Subcutaneous adipose tissue (tissue), 4 donors: ENCODE results near the gene ELOVL2. TPM values are rescaled to one million over a fixed set of nuclear protein-coding genes. Genes with fewer than 3 reads are reported as not detected.

ENCODE experiments used
- total RNA-seq, 4 donors: library from RNA; depleted of rRNA; stranded (reverse); fragments of >200 nt; gene quantifications; one replicate each; pipeline ENCODE4 v1.1.0, GENCODE V29; 2016
- TF ChIP-seq, protein P1 (sequence below): fragments of 450-650 bp; IDR thresholded peaks from one replicate; pipeline ENCODE4 v1.5.1; 2016; ENCODE audit warnings: low read depth, mild to moderate bottlenecking, control low read depth, antibody characterized with exemption, moderate library complexity

Gene ELOVL2
- total RNA-seq, 4 donors from 2014 or later, result 0.19 to 1.6 (median 0.44) TPM; not detected in 1

DNA sequence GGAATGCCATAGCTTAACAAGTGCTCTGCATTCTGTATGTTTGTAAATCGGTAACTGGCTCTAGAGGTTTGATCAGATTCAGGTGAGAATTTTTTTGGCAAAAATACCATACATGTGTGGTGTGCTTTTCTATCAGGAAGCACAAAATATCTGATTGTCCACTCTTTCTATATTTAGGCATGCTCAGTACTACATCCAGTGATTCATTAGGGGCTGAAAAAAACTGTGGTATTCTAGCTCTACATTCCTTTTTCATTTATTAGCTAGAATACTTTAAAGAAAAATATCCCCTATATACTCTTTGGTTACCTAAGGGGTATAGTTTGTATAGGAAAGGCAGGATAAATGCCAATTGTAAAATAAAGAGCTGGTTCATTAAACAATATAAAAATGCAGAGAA, 10.6 kb upstream of the ELOVL2 start:
- TF ChIP-seq, protein P1, sequence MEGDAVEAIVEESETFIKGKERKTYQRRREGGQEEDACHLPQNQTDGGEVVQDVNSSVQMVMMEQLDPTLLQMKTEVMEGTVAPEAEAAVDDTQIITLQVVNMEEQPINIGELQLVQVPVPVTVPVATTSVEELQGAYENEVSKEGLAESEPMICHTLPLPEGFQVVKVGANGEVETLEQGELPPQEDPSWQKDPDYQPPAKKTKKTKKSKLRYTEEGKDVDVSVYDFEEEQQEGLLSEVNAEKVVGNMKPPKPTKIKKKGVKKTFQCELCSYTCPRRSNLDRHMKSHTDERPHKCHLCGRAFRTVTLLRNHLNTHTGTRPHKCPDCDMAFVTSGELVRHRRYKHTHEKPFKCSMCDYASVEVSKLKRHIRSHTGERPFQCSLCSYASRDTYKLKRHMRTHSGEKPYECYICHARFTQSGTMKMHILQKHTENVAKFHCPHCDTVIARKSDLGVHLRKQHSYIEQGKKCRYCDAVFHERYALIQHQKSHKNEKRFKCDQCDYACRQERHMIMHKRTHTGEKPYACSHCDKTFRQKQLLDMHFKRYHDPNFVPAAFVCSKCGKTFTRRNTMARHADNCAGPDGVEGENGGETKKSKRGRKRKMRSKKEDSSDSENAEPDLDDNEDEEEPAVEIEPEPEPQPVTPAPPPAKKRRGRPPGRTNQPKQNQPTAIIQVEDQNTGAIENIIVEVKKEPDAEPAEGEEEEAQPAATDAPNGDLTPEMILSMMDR, result no peak

DNA sequence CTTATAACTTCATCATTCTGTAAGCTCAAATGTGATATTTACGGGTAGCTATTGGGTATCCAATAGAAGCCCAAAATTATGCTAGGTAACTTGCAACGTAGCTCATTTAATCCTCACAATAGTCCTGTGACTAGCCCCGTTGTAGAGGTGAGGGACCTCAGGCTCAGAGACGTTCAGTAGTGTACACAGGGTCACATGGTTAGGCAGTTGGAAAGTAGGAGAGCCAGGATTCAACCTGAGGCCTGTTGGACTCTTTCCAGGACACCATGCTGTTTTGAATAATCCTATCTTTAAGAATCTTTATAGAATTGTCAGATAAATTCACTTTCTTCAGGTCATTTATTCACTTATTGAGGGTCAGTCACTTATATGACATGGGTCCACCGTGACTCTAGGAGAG, 9.2 kb upstream of the ELOVL2 start:
- TF ChIP-seq, protein P1, result no peak

DNA sequence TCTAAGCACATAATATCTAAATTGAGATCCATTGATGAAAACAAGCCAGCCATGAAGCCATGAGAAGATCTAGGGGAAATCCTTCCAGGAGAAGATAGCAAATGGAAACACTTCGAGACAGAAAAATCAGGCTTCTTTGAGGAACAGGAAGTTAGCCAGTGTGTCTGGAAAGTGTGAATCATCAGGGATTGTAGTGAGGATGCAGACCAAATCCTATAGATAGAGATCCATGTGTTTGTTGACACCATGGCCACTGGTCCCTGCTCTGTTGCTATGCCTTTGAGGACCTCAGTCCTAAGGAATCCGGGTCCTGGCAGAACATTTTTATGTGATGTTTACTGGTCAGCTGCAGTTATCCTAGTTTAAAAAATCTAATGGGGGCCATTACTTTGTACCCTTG, 6.6 kb upstream of the ELOVL2 start:
- TF ChIP-seq, protein P1, result no peak

DNA sequence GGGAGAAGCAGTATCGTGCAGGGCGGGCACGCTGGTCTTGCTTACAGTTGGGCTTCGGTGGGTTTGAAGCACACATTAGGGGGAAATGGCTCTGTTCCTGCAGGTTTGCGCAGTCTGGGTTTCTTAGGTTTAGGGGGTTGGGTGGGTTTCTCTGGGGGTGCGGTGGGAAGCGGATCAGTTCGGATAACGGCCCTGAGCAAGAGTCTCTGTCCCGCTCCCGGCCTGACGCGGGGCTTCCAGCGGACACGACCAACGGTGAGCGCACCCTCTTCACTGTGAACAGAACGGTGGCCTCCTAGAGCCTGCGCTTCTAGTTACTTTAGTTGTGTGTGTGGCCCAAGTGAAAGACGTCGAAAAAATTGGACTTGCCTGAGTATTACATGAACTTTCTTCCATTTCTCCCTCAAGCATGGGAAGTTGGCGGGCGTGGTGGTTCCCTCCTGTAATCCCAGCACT, 635 bp upstream of the ELOVL2 start:
- TF ChIP-seq, protein P1, result no peak

DNA sequence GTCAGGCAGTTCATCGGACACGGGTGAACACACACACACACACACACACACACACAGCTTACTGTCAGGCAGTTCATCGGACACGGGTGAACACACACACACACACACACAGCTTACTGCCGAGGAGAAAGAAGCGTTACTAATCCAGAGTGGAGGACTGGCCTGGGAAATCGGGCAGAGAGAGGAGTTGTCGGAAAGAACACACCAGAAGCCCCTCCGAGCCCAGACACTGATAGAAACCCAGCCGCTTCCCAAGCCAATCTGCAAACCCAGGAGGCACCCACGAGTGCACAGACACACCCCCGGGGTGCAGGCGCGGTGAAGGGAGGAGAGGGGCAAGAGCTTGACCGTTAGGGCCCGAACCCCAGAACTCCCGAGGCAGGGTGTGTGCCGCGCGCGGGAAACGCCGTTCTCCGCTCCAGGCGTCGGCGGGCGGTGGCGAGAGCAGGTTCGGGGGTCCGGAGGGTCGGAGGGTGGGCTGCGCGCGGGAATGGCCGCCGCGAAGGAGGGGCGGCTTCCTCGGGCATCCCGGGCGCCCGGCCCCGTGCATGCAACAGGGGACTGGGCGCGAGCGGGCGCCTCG, 636 bp downstream of the ELOVL2 start:
- TF ChIP-seq, protein P1, result no peak

DNA sequence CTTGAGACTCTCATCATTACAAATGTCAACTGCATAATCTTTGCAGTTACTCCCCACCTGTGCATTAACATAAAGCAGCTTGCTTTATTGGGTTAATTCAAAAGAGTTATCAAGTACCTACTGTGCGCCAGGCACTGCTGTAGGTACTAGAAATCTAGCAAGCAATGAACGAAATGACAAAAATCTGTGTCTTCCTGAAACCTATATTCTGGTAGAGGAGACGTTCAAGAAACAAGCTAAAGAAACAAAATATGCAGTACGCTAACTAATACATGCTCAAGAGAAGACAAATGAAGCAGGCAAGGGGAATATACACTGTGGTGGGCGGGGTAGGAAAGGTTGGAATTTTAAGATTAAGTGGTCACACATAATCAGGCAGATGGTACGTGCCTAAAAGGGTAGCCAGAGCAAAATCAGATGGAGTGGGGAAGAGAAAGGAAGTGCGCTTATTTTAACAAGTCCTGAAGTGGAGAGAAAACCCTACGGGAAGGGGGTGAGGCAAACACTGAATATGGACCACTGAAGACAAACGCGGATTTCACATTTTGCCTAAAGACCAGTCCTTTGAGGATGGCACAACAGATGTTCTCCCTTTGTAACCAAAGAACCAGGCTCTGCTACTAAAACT, 1.2 kb downstream of the ELOVL2 start:
- TF ChIP-seq, protein P1, result no peak

DNA sequence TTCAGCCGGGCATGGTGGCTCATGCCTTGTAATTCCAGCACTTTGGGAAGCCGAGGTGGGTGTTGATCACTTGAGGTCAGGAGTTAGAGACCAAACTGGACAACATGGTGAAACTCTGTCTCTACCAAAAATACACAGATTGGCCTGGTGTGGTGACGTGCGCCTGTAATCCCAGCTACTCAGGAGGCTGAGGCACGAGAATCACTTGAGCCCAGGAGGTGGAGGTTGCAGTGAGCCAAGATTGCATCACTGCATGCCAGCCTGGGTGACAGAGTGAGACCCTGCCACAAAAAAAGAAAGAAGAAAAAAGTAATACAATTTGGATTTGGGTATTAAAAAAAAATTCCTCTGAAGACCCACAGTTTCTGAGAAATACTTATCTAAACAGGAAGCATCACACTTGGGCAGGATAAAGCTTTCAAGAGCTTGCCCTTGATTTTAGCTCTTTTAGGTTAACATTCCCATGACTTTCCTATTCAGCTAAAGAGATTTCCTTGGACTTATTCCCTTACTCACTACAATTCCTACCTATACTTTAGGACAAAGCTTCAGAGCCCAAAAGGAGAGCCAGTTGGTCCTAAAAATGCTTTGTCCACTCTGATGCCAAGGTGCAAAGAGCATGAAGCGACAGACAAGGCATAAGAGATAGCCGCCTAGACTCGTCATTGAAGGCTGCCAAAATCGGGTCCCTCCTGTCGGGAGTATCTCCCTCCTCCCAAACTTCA, 1.9 kb downstream of the ELOVL2 start:
- TF ChIP-seq, protein P1, result no peak
